HG03025 (cell line): ENCODE data around the gene ASPSCR1.
"Not testable (repeated sequence)": the region's sequence is repeated elsewhere in the genome, so short reads cannot be mapped to it uniquely, and the experiment has no call there.

Experiments used
- ATAC-seq: cut with Tn5 transposase; IDR thresholded peaks from one replicate; pipeline ENCODE4 v1.9.1; 2021; ENCODE audit warnings: mild to moderate bottlenecking, moderate library complexity; ENCODE audit not compliant: unreplicated experiment, low FRiP score

ASPSCR1 gene

GRCh38 chr17:81980707-81981343 is 3.4 kb downstream of the ASPSCR1 start:
- ATAC-seq, result no peak

- ATAC-seq, result not testable (repeated sequence)
Observed at GRCh38 chr17:81981511-81981910, 4.1 kb downstream of the ASPSCR1 start.

GRCh38 chr17:81983011-81983638 is 5.7 kb downstream of the ASPSCR1 start:
- no peak for ATAC-seq

- ATAC-seq, result no peak
Observed at GRCh38 chr17:81983639-81984373, 6.4 kb downstream of the ASPSCR1 start.

GRCh38 chr17:81984773-81985410 is 7.5 kb downstream of the ASPSCR1 start:
- no peak for ATAC-seq

GRCh38 chr17:81986606-81987005 is 9.2 kb downstream of the ASPSCR1 start:
- no peak for ATAC-seq

GRCh38 chr17:81987161-81987770 is 9.8 kb downstream of the ASPSCR1 start:
- no peak for ATAC-seq

- no peak for ATAC-seq
Observed at GRCh38 chr17:81990836-81991683, 13.6 kb downstream of the ASPSCR1 start.

- ATAC-seq, result no peak
Observed at GRCh38 chr17:81991684-81992305, 14.4 kb downstream of the ASPSCR1 start.

- no peak for ATAC-seq
Observed at GRCh38 chr17:81992306-81993102, 15.1 kb downstream of the ASPSCR1 start.

- ATAC-seq, result no peak
Observed at GRCh38 chr17:81993729-81994592, 16.5 kb downstream of the ASPSCR1 start.

GRCh38 chr17:81994593-81995462 is 17.4 kb downstream of the ASPSCR1 start:
- no peak for ATAC-seq

GRCh38 chr17:81995463-81996231 is 18.2 kb downstream of the ASPSCR1 start:
- ATAC-seq, result no peak

GRCh38 chr17:81996232-81996756 is 18.9 kb downstream of the ASPSCR1 start:
- ATAC-seq, result no peak

- no peak for ATAC-seq
Observed at GRCh38 chr17:81996757-81997441, 19.5 kb downstream of the ASPSCR1 start.
